WTC11 (cell line): ENCODE data around the gene TAF3. TPM values are rescaled to one million over a fixed set of nuclear protein-coding genes. Genes with fewer than 3 reads are reported as not detected.

Experiments used
- ATAC-seq: fragments of 200-7000 bp; cut with Tn5 transposase; 2 replicates; pipeline ENCODE4 v1.10.0; 2021; ENCODE audit warnings: mild to moderate bottlenecking, moderate library complexity
- CTCF ChIA-PET: fragments of 300-600 bp; sonication (Branson Sonifier 250); formaldehyde crosslinking; loops from one replicate; lab custom pipeline; 2021; ENCODE audit warnings: antibody characterized with exemption; lab: Charles Lee
- POLR2A ChIA-PET: fragments of 350-600 bp; sonication (Branson Sonifier 250); formaldehyde crosslinking; loops from one replicate; lab custom pipeline; 2021; ENCODE audit warnings: antibody characterized with exemption; lab: Charles Lee
- DNase-seq: peaks from one replicate; pipeline ENCODE4 v3.0.0; 2021; ENCODE audit warnings: low spot score
- H3K27ac Mint-ChIP-seq: 2 replicates; pipeline ENCODE4 v1.8.0; 2021; ENCODE audit warnings: mixed read lengths
- H3K27me3 Mint-ChIP-seq: 2 replicates; pipeline ENCODE4 v1.8.0; 2021; ENCODE audit warnings: low read depth, mild to moderate bottlenecking, moderate library complexity, mixed read lengths
- H3K36me3 Mint-ChIP-seq: 2 replicates; pipeline ENCODE4 v1.8.0; 2021; ENCODE audit warnings: mixed read lengths
- H3K4me1 Mint-ChIP-seq: 2 replicates; pipeline ENCODE4 v1.8.0; 2022; ENCODE audit warnings: mixed read lengths
- H3K4me3 Mint-ChIP-seq: 2 replicates; pipeline ENCODE4 v1.8.0; 2021; ENCODE audit warnings: mild to moderate bottlenecking, moderate library complexity, mixed read lengths
- H3K9me3 Mint-ChIP-seq: 2 replicates; pipeline ENCODE4 v1.8.0; 2021; ENCODE audit warnings: mixed read lengths
- ATF3 ChIP-seq: sonication (generic); formaldehyde crosslinking; conservative IDR thresholded peaks from 2 replicates; pipeline ENCODE4 v1.8.1; 2022; ENCODE audit warnings: mild to moderate bottlenecking, missing genetic modification reagents
- CTCF ChIP-seq: fragments of 200-600 bp; IDR thresholded peaks from 2 replicates; pipeline ENCODE4 v1.8.0; 2022; ENCODE audit warnings: antibody characterized with exemption
- E2F1 ChIP-seq: sonication (generic); formaldehyde crosslinking; IDR thresholded peaks from 2 replicates; pipeline ENCODE4 v1.8.0; 2022; ENCODE audit warnings: mild to moderate bottlenecking, missing genetic modification reagents
- E2F5 ChIP-seq: sonication (generic); formaldehyde crosslinking; IDR thresholded peaks from 2 replicates; pipeline ENCODE4 v1.8.1; 2022; ENCODE audit warnings: mild to moderate bottlenecking, moderate library complexity, missing genetic modification reagents
- ELF4 ChIP-seq: sonication (generic); formaldehyde crosslinking; IDR thresholded peaks from 2 replicates; pipeline ENCODE4 v1.8.1; 2022; ENCODE audit warnings: low read depth, mild to moderate bottlenecking, moderate library complexity, missing genetic modification reagents
- FOXJ3 ChIP-seq: sonication (generic); formaldehyde crosslinking; IDR thresholded peaks from 2 replicates; pipeline ENCODE4 v1.9.0; 2021; ENCODE audit warnings: missing genetic modification reagents, mild to moderate bottlenecking, borderline replicate concordance
- JAZF1 ChIP-seq: fragments of 250-450 bp; sonication (Bioruptor Pico); IDR thresholded peaks from 2 replicates; pipeline ENCODE4 v1.9.0; 2021; ENCODE audit warnings: moderate library complexity, mild to moderate bottlenecking, inconsistent platforms
- MLX ChIP-seq: sonication (generic); formaldehyde crosslinking; IDR thresholded peaks from 2 replicates; pipeline ENCODE4 v1.8.1; 2023; ENCODE audit warnings: mild to moderate bottlenecking, missing genetic modification reagents, moderate library complexity
- MYBL2 ChIP-seq: sonication (generic); formaldehyde crosslinking; IDR thresholded peaks from 2 replicates; pipeline ENCODE4 v1.8.1; 2023; ENCODE audit warnings: mild to moderate bottlenecking, moderate library complexity, missing genetic modification reagents
- NR1H2 ChIP-seq: sonication (generic); formaldehyde crosslinking; IDR thresholded peaks from 2 replicates; pipeline ENCODE4 v1.9.0; 2021; ENCODE audit warnings: mild to moderate bottlenecking, moderate library complexity, missing genetic modification reagents
- PRDM15 ChIP-seq: sonication (generic); formaldehyde crosslinking; IDR thresholded peaks from 2 replicates; pipeline ENCODE4 v1.8.0; 2022; ENCODE audit warnings: missing genetic modification reagents
- STAT6 ChIP-seq: sonication (generic); formaldehyde crosslinking; conservative IDR thresholded peaks from 2 replicates; pipeline ENCODE4 v1.8.1; 2023; ENCODE audit warnings: mild to moderate bottlenecking, low read depth, missing genetic modification reagents, moderate library complexity
- TEAD1 ChIP-seq: sonication (generic); formaldehyde crosslinking; IDR thresholded peaks from 2 replicates; pipeline ENCODE4 v1.8.0; 2022; ENCODE audit warnings: mild to moderate bottlenecking, missing genetic modification reagents
- USF1 ChIP-seq: sonication (generic); formaldehyde crosslinking; IDR thresholded peaks from 2 replicates; pipeline ENCODE4 v1.8.0; 2022; ENCODE audit warnings: mild to moderate bottlenecking, missing genetic modification reagents
- ZNF232 ChIP-seq: sonication (generic); formaldehyde crosslinking; IDR thresholded peaks from 2 replicates; pipeline ENCODE4 v1.8.0; 2022; ENCODE audit warnings: mild to moderate bottlenecking, missing genetic modification reagents
- ZNF263 ChIP-seq: sonication (generic); formaldehyde crosslinking; IDR thresholded peaks from 2 replicates; pipeline ENCODE4 v1.8.1; 2022; ENCODE audit warnings: low read depth, mild to moderate bottlenecking, moderate library complexity, missing genetic modification reagents
- ZNF396 ChIP-seq: fragments of 250-450 bp; sonication (Bioruptor Pico); IDR thresholded peaks from 2 replicates; pipeline ENCODE4 v1.8.0; 2021; ENCODE audit warnings: mild to moderate bottlenecking, moderate library complexity, borderline replicate concordance
- total RNA-seq: library from RNA; stranded (reverse); gene quantifications from 3 replicates; pipeline ENCODE4 v1.2.3, GENCODE V29; 2021

Gene TAF3
- total RNA-seq, 1 experiment from 2014 or later: 8.9 TPM

GRCh38 chr10:7886056-7886455 is 67.8 kb downstream of the TAF3 start:
- ChIA-PET CTCF (interaction anchor here (1.3 kb wide), 1 partner anchor 14 kb away, joined by 7 read pairs; no protein-coding TSS in a partner anchor), POLR2A (no interaction called here)
- H3K9me3 Mint-ChIP-seq: no peaks in the 10 kb centered on the region
- TF ChIP-seq NR1H2 (CRISPR knock-in tag) (no peak), TEAD1 (CRISPR knock-in tag) (no peak), FOXJ3 (no peak), ZNF396 (no peak), MYBL2 (no peak), ZNF263 (CRISPR knock-in tag) (no peak), ELF4 (CRISPR knock-in tag) (no peak), E2F1 (no peak), ATF3 (CRISPR knock-in tag) (no peak), MLX (CRISPR knock-in tag) (no peak), E2F5 (CRISPR knock-in tag) (no peak), CTCF (no peak), USF1 (CRISPR knock-in tag) (no peak), ZNF232 (CRISPR knock-in tag) (no peak), JAZF1 (CRISPR knock-in tag) (no peak)
- no peaks in the 10 kb centered on the region for H3K27me3 Mint-ChIP-seq
- DNase-seq (no peak), ATAC-seq (no peak)
- H3K4me3 Mint-ChIP-seq: no peak overlapping the region
- H3K36me3 Mint-ChIP-seq: no peaks in the 10 kb centered on the region
- H3K27ac Mint-ChIP-seq: no peak overlapping the region
- H3K4me1 Mint-ChIP-seq: peaks cover 18% of the 10 kb centered on the region

- ATAC-seq: no peak
- H3K27ac Mint-ChIP-seq: no peak overlapping the region
- no peaks in the 10 kb centered on the region for H3K36me3 Mint-ChIP-seq
- H3K4me3 Mint-ChIP-seq: no peak overlapping the region
- TF ChIP-seq PRDM15 (CRISPR knock-in tag) (no peak), STAT6 (CRISPR knock-in tag) (no peak), FOXJ3 (no peak)
- H3K27me3 Mint-ChIP-seq: no peaks in the 10 kb centered on the region
- peaks cover 18% of the 10 kb centered on the region for H3K4me1 Mint-ChIP-seq
- DNase-seq: no peak
- H3K9me3 Mint-ChIP-seq: no peaks in the 10 kb centered on the region
- ChIA-PET POLR2A (no interaction called here), CTCF (interaction anchor here (0.6 to 1.6 kb wide), 4 partner anchors 11 to 69 kb away, joined by 3 to 7 read pairs (median 4); partner anchors contain the start of gene TAF3)
Measured at GRCh38 chr10:7887174-7887816, 69.0 kb downstream of the TAF3 start.
